VCaP (cell line): ENCODE measurements around the gene SLC10A3.

ENCODE experiments used
- H3K27ac ChIP-seq: fragments of 450-650 bp; 2 replicates; pipeline ENCODE4 v1.5.1; 2017
- CTCF ChIP-seq: fragments of 450-650 bp; conservative IDR thresholded peaks from 2 replicates; pipeline ENCODE4 v1.5.1; 2017; ENCODE audit warnings: mild to moderate bottlenecking, moderate library complexity

The SLC10A3 gene

DNA sequence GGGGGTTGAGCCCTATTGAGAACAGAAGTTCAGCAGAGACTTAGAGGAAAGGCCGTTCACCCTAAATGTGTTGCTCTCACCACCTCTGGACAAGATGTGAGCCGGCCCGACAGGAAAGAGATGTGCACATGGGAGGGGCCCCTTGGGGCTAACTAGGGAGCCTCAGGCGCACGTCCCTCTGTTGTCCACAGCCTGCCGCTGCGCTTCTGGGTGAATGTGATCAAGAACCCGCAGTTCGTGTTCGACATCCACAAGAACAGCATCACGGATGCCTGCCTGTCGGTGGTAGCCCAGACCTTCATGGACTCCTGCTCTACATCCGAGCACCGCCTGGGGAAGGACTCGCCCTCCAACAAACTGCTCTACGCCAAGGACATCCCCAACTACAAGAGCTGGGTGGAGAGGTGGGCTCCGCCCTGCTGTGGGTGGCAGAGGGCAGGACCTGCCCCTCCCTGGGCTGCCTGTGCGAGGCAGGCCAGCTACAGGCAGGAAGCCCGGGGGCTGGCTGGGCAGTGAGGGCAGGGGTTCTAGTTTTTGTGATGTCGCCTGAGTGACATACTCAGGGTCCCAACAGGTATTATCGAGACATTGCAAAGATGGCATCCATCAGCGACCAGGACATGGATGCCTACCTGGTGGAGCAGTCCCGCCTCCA lies 19.4 kb downstream of the SLC10A3 start:
- no peak for TF ChIP-seq CTCF
- H3K27ac ChIP-seq: no peak overlapping the region

DNA sequence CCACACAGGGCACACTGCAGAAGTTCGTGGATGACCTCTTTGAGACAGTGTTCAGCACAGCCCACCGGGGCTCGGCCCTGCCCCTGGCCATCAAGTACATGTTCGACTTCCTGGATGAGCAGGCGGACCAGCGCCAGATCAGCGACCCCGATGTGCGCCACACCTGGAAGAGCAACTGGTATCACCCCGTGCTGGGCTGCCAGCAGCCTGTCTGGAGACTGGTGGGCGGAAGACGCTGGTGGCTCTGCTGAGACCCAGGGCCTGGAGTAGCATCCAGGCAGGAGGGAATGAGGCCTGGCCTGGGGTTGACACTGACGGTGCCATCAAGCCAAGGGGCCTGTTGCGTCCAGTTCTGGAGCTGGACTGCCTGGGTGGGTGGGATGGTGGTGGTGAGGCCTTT lies 20.0 kb downstream of the SLC10A3 start:
- no peak for TF ChIP-seq CTCF
- H3K27ac ChIP-seq: no peak overlapping the region

- no peak overlapping the region for H3K27ac ChIP-seq
- no peak for TF ChIP-seq CTCF
These were observed 20.5 kb downstream of the SLC10A3 start for GRCh38 chrX:154469880-154470279.

GRCh38 chrX:154469114-154469513 lies 21.3 kb downstream of the SLC10A3 start:
- no peak for TF ChIP-seq CTCF
- no peak overlapping the region for H3K27ac ChIP-seq

DNA sequence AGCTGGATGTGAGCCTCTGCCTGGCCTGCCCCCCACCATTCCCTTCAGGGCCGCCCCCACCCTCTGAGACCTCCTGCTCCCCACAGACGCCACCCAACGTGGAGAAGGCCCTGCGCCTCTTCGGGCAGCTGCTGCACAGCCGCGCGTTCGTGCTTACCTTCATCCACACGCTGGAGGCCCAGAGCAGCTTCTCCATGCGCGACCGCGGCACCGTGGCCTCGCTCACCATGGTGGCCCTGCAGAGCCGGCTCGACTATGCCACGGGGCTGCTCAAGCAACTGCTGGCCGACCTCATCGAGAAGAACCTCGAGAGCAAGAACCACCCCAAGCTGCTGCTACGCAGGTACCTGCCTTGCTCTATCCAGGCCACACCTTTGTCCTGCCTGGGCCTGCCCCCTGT lies 22.2 kb downstream of the SLC10A3 start:
- no peak for TF ChIP-seq CTCF
- no peak overlapping the region for H3K27ac ChIP-seq

DNA sequence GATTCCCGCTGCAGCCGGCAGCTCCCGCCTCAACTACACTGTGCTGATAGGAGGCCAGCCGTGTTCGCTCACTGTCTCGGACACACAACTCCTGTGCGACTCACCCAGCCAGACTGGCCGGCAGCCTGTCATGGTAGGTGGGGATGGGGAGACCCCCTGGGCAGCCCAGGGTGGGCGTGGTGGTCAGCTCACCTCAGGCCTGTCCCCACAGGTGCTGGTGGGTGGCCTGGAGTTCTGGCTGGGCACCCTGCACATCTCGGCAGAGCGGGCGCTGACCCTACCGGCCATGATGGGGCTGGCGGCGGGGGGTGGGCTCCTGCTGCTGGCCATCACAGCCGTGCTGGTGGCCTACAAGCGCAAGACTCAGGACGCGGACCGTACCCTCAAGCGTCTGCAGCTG lies 22.9 kb downstream of the SLC10A3 start:
- H3K27ac ChIP-seq: no peak overlapping the region
- no peak for TF ChIP-seq CTCF

GRCh38 chrX:154466907-154467306 lies 23.5 kb downstream of the SLC10A3 start:
- no peak overlapping the region for H3K27ac ChIP-seq
- TF ChIP-seq CTCF: no peak
